Liver (tissue), 3 donors: ENCODE measurements around the gene PPFIA4.

Source experiments
- CTCF ChIP-seq: fragments of 150-350 bp; IDR thresholded peaks from 2 replicates; pipeline ENCODE4 v1.5.1; 2017; ENCODE audit warnings: improper control_type of control experiment, low read depth, low read length; ENCODE audit not compliant: missing input control
- FOXA1 ChIP-seq: IDR thresholded peaks from 2 replicates; pipeline ENCODE4 v1.6.1; 2016; ENCODE audit warnings: antibody characterized with exemption
- GABPA ChIP-seq, 2 donors: IDR thresholded peaks in 1 of 2; conservative IDR thresholded peaks in 1 of 2; 2 replicates each; pipeline ENCODE4 v1.6.1; 2016; ENCODE audit warnings: antibody characterized with exemption in 2 of 2, mild to moderate bottlenecking in 1 of 2, moderate library complexity in 1 of 2
- SP1 ChIP-seq: IDR thresholded peaks from 2 replicates; pipeline ENCODE4 v1.6.1; 2018; ENCODE audit warnings: antibody characterized with exemption, mild to moderate bottlenecking
- TAF1 ChIP-seq: conservative IDR thresholded peaks from 2 replicates; pipeline ENCODE4 v1.6.1; 2016; ENCODE audit warnings: antibody characterized with exemption, mild to moderate bottlenecking
- YY1 ChIP-seq: IDR thresholded peaks from 2 replicates; pipeline ENCODE4 v1.6.1; 2016; ENCODE audit warnings: antibody characterized with exemption, mild to moderate bottlenecking
- ZBTB33 ChIP-seq: IDR thresholded peaks from 2 replicates; pipeline ENCODE4 v1.6.1; 2016; ENCODE audit warnings: antibody characterized with exemption
- donor health status: healthy.
- donor health status: healthy.

- TF ChIP-seq CTCF (no peak), TAF1 (no peak), YY1 (no peak), ZBTB33 (no peak), FOXA1 (no peak), SP1 (no peak), GABPA (IDR thresholded peaks at IDR 0.05 in 1 of 2, conservative IDR thresholded peaks at IDR 0.05 in 1 of 2) (no peak)
Measured at GRCh38 chr1:203122159-203122558, 95.9 kb downstream of the PPFIA4 start.
